ENCODE data around the gene TBC1D2.

Gene TBC1D2

DNA sequence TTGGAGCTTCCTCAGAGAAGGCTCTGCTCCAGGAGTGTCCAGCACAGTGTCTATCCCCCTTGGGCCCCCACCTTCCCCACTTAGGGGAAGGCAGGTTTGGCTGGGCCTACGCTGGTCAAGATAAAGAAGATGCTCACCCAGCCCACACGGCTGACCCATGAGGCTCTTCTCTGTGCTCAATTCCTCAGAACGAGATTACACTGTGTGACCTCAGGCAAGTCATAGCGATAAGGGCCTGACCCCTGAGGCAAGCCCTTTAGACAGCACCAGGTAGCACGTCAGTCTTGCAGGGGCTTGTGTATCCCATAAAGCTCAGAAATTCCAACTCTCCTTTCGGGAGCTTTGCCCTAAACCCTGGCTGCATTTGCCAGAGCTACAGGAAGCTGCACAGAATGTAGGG, 95.7 kb downstream of the TBC1D2 start:
- no peak for DNase-seq

DNA sequence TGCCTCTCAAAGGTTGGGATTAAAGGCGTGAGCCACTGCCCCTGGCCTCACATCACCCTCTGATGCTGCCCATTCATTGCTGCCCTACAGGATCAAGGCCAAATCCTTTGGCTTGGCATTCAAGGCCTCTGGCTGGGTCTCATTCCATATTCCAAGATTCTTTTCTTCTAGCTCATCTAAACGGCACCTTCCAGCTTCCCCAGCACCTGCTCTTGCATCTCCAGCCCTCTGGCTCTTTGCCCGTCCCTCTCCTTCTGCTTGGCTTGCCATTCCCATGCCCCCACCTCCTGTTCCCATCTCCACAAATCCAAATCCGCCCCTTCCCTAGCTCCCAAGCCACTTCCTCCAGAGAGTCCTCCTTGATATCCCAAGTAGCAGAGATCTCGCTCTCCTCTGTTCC, 96.1 kb downstream of the TBC1D2 start:
- DNase-seq = no peak

DNA sequence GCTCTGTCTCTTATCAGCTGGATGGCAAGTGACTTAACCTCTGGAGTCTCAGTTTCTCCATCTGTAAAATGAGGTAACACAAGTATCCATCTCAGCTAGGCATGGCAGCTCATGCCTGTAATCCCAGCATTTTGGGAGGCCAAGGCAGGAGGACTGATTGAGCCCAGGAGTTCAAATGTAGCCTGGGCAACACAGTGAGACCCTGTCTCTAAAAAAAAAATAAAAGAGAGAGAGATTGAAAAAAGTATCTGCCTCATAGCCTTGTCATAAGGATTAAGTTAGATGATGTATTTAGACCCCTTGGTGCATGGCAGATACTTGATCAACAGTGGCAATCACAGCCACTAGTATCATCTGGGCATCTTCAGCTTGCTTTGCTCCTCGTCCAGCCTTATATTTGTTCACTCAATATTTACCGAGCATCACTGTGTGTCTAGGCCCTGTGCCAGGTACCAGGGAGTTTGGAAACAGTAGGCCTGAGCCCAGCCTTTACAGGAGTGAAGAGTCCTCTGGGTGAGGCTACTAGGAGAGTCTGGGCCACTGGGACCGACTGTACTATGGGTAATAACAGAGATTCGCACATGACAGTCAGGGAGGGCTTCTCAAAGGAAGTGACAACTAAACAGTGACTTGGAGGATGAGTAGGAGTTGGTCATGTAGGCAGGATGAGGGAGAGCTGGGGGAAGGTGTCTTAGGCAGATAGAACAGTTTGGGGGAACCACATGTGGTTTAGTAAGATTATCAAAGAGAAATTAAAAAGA, 97.2 kb downstream of the TBC1D2 start:
- DNase-seq = no peak

DNA sequence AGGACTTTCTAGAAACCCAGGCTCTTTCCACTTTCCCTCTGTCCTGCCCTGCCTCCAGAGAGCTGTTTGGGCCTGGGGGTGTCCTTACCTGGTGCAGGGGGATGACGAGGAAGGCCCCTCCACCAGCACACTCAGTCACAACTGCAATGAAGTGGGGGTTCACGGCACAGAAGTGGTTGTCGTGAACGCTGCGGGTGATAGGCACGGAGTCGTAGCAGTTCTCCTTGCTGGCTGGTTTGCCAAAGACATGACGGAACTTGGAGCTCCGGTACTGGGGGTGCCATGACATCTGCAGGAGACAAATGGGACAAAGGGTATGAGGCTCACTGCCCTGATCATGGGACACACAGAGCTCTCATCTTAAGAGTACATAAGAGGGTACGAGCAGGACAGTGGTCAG, 98.1 kb downstream of the TBC1D2 start:
- DNase-seq = no peak

DNA sequence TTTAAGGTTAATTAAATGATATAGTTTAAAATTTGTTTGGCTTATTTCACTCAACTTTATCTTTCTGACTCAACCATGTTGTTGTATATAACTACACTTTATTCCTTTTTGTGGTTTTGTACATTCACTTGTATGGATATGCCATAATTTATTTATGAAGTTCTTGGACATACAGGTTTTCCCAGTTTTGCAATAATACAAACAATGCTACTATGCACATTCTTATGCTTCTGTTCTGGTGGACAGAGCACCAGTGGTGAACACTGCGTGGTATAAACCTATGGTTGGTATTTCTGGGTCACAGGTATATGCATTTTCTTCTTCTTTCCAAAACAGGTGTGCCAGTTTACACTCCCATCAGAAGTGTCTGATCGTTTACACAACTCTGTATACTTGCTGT, 100.8 kb downstream of the TBC1D2 start:
- no peak for DNase-seq

DNA sequence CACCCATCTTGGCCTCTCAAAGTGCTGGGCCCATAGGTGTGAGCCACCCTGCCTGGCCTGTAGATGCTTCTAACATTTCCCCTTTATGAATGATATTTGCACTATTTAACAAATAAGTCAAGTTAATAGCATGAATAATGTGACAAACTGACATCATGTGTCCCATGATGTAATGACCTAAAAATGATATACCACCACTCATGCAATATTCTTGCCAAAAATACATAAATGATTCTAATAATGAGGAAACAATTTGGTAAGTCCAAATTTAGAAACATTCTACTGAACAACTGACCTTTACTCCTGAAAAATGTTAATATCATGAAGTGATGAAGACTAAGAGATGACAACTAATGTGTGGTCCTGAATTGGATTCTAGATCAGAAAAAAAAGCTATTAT, 102.9 kb downstream of the TBC1D2 start:
- no peak for DNase-seq

DNA sequence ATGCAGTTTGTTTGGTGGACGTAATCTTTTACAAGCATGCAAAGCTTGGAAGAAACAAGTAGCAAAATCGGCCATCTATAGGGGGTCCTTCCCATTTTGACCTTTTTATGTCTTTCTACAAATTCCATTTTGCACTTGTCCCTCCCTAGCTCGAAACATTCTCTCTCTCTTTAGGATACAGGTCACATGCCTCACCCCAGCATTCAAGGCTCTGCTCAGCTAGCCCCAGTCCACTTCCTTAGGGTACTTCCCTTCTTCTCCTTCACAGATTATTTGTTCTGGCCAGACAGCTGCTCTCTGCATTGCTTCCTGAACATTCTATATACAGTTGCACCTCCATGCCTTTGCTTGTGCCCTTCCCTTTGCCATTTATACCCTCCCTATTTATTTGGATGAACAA, 104.7 kb downstream of the TBC1D2 start:
- no peak for DNase-seq

DNA sequence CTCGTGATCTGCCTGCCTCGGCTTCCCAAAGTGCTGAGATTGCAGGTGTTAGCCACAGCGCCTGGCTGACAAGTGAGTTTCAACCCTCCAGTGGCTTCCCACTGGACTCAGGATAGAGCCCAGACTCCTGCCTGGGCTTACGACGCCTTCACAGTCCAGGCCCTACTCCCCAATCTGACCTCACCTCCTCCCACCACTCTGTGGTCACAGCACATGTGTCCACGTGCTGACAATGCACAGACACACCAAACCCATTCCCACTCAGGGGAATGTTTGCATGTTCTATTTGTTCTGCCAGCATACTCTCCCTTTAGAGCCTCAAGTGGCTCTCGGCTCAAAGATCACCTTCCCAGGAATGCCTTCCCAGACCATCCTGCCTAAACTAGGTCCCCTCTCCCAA, 105.3 kb downstream of the TBC1D2 start:
- DNase-seq = no peak

DNA sequence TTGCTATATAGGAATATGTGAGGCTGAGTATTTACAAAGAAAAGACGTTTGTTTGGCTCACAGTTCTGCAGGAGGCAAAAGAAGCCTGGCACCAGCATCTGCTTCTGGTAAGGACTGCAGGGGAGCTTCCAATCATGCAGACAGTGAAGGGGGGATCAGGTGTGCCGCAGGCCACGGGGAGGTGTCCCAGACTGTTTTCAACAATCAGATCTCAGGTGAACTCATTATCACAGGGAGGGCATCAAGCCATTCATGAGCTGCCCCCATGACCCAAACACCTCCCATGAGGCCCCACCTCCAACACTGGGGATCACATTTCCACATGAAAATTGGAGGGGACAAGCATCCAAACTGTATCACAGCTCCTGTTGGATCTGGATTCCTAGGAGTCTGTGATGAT, 106.0 kb downstream of the TBC1D2 start:
- DNase-seq = no peak
